IPS-NIHi7 (cell line): Measurements from ENCODE around the gene CCDC187.
A peak's percentile ranks its signal among the peaks of the same experiment; 100 is the strongest.
"Not testable (repeated sequence)": the region's sequence is repeated elsewhere in the genome, so short reads cannot be mapped to it uniquely, and the experiment has no call there.

Source experiments
- DNase-seq: peaks from one replicate; pipeline ENCODE4 v3.0.0; 2012; ENCODE audit warnings: mixed read lengths; ENCODE audit errors: extremely low spot score

Gene CCDC187

DNA sequence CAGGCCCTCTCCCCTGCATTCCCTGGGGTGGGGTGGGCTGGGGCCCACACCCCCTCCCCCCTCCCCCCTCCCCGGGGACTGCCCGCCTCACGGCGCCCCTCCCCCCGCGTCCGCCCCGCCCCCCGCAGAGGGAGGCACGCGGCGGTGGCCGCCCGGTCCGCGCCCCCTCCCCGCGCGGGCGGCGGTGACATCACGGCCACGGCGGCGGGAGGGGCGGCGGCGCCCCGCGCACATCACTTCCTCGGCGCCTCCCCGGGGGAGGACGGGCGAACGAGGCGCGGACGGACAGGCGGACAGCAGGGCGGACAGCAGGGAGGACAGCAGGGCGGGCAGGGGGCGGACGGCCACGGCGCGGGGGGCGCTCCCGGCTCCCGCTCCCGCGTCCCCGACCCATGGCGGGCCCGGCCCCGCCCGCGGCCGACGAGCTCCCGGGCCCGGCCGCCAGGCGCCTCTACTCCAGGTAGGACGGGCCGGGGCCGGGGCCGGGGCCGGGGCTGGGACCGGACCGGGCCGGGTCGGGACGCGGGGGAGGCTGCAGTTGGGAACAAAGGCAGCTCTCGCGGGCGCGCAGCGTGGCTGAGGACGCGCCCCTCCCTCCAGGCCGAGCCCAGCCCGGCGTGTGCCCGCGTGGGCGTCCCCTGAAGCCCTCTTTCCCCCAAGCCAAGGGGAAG, 23.5 kb upstream of the CCDC187 start, which contains the start of gene GPSM1:
Gene GPSM1, plus strand, starts transcription at position 236 of the 671 bp plus-strand sequence. Its CDS starts 157 bp downstream, at position 393.
- peak; percentile 75 for DNase-seq

DNA sequence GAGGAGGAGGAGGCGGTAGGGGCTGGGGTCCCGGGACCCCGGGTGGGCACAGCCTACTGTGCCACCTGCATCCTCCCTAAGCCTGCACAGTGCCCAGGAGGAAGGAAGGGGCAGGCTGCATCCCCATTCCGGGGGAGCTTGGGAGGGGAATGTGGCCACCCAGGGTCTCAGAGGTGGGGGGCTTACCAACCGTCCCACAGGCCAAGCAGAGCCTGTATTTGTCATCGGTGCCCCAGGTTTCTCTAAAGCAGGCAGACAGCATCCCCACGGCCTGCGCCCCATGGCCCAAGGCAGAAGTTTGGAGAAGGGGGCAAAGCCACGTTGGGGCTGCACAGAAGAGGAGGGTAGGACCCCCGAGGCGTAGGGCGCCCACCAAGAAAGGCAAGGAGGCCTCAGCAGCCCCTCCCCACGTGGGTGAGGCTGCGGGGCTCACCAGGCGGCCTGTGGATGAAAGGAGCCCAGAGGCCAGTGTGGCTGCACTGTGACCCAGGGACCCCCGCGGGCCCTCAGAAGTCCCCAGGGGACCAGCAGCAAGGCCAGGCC, 22.9 kb upstream of the CCDC187 start:
- DNase-seq = no peak

- peak; percentile 70 for DNase-seq
These were observed 22.3 kb upstream of the CCDC187 start for GRCh38 chr9:136326061-136326760.

DNA sequence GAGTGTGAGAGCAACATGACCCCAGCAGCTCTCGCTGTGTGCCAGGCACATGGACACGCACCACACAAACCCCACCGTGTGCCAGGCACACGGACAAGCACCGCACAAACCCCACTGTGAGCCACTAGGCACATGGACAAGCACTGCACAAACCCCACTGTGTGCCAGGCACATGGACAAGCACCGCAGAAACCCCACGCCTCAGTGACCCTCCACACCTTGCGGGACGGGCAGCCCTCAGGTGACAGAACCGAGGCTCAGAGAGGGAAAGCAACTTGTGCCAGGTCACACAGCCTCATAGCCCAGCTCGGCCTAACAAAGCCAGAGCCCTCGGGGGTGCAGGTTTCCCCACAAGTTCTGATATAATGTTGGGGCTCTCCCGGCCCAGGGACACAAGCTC, 21.5 kb upstream of the CCDC187 start:
- no peak for DNase-seq

GRCh38 chr9:136324501-136325300, 20.8 kb upstream of the CCDC187 start:
- DNase-seq = peak; percentile 55

GRCh38 chr9:136323371-136323789, 19.5 kb upstream of the CCDC187 start:
- no peak for DNase-seq

DNA sequence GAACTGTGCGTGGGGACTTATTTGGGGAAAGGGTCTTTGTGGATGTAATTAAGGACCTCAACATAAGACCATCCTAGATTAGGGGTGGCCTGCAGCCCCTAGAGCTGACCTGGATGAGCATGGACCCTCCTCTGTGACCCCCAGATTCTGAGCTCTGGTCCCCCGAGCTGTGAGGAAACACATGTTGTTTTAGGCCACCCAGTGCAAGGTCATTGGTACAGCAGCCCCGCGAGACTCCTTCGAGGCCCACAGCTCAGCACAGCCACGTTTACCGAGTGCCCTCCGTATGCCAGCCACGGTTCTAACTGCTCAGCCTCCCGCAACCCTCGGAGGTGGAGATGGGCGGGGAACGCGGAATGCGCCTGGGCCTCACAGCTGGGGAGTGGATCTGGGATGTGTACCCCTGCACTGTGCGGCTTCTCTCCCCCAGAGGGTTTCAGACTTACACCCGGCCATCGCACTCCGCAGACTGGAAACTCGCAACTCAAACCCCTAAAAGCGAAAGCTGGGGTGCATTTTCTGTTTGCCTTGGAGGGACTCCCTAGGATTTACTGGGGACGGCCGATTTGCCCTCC, 18.9 kb upstream of the CCDC187 start:
- DNase-seq = no peak

GRCh38 chr9:136321561-136321960, 17.7 kb upstream of the CCDC187 start:
- DNase-seq = no peak

GRCh38 chr9:136320972-136321371, 17.1 kb upstream of the CCDC187 start:
- DNase-seq = not testable (repeated sequence)

DNA sequence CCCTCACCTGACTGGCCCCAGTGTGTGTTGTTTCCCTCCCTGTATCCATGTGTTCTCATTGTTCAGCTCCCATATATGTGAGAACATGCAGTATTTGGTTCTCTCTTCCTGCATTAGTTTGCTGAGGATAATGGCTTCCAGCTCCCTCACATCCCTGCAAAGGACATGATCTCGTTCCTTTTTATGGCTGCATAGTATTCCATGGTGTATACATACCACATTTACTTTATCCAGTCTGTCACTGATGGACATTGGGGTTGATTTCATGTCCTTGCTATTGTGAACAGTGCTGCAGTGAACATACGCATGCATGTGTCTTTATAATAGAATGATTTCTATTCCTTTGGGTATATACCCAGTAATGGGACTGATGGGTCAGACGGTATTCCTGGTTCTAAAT, 16.1 kb upstream of the CCDC187 start:
- not testable (repeated sequence) for DNase-seq

DNA sequence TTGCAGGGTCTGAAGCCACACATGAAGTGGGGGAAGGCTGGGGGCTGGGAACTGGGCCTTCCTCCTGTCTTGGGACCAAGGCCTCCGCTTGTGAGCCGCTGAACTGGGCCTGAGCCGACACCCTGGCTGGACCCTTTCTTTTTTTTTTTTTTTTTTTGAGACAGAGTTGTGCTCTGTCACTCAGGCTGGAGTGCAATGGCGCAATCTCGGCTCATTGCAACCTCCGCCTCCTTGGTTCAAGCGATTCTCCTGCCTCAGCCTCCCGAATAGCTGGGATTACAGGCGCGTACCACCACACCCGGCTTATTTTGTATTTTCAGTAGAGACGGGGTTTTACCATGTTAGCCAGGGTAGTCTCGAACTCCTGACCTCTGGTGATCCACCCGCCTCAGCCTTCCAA, 15.3 kb upstream of the CCDC187 start:
- DNase-seq = not testable (repeated sequence)

DNA sequence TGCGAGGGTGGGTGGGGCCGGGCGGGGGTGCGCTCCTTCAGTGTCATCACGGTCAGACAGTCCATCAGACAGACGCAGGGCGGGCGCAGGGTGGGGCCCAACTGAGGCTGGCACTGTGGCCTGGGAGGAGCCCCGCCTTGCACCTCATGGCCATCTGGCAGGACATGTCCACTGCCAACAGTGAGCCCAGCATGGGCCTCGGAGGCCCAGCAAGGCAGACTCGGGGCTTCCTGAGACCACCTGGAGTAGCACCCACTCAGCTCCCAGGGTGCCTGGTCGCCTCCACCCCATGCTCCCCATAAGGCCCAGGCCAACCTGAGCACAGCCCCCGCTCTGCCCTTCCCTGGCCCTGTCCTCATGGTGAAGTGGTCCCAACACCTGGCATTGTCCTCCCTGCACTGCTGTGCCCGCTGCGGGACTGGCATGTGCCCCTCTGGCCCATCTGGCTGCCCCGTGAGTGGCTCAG, 14.9 kb upstream of the CCDC187 start:
- no peak for DNase-seq

DNA sequence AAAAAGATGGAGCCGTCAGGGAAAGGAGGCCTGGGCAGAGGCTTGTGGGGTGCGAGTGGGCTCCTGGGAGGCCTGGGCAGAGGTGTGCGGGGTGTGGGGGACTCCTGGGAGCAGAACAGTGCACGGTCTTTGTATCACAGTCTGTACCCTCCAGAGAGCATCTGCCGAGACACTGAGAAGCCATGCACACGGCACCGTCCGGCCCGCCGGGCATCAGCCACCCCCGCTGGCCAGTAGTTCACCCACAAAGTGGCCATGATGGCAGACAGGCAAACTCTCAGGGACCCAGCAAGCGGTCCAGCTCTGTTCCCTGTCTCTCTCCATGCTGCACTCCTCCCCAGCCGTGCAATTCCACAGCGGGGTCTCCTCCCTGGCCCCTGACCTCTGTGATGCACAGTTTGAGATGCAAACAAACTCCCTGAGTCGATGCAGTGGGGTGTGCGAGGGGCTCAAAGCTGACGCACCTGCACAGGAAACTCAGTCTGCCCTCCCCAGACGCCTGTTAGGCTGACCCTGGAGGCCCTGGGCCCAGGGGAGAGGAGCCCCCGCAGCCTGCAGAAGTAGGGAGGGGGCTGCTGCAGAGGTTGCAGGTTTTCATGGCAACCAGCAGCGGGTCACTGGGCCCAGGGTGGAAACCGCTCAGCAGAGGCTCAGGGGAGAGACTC, 14.3 kb upstream of the CCDC187 start:
- DNase-seq = no peak

DNA sequence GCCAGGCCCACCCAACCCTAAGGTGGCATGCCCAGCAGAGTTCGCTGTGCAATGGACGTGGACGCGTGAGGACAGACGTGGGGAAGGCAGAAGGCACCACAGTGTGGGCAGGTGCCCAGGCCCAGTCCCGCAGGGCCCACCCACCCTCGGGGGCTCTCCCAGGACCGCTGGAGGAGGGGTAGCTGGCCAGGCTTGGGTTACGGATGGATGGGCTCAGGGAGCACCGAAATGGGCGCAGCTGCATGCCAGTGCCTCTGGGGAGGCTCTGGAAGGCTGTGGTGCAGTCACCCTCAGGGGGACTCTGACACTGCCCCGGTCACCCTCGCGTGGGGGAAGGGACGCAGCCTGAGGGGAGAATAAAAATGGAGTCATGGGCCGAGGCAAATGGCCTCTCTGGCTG, 13.8 kb upstream of the CCDC187 start:
- DNase-seq = no peak

DNA sequence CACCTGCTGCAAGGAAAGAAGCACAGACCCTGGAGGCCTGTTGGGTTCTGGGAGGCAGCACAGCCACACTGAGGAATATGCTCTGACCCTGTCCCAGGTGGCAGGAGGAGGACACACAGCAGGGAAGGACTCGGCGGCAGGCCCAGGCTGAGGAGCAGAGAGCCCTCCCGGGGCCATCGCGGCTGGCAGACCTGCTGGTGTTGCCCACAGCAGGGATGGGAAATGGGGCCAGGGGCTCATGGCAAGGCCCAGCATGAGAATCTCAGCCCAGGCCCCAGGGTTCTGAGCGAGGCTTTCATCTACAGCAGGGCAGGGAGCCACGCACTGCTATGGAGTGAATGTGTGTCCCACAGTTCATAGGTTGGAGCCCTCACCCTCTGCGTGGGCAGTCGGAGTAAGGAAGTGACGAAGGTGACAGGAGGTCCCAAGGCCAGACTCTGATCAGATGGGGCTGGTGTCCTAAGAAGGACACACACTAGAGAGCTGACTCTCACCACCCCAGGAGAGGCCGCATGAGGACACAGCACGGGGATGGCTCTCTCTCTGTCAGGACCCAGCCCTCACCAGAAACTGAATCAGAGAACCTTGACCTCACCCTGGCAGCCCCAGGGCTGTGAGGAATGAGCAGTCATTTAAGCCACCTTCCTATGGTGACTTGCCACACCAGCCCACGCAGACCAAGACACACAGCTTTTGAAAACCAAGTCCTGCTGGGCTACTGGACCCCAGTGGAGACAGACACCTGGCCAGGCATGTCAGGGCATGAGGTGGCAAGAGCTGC, 13.2 kb upstream of the CCDC187 start:
- no peak for DNase-seq

DNA sequence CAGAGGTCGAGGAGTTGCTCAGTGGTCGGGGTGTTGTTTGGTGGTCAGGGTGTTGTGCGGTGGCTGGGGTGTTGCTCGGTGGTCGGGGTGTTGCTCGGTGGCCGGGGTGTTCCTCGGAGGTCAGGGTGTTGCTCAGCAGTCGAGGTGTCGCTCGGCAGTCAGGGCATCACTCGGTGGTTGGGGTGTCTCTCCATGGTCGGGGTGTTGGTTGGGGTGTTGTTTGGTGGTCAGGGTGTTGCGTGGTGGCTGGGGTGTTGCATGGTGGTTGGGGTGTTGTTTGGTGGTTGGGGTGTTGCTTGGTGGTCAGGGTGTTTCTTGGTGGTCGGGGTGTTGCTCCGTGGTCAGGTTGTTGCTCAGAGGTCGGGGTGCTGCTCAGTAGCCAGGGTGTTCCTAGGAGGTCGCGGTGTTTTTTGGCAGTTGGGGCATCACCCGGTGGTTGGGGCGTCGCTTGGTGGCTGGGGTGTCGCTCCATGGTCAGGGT, 12.4 kb upstream of the CCDC187 start:
- no peak for DNase-seq

DNA sequence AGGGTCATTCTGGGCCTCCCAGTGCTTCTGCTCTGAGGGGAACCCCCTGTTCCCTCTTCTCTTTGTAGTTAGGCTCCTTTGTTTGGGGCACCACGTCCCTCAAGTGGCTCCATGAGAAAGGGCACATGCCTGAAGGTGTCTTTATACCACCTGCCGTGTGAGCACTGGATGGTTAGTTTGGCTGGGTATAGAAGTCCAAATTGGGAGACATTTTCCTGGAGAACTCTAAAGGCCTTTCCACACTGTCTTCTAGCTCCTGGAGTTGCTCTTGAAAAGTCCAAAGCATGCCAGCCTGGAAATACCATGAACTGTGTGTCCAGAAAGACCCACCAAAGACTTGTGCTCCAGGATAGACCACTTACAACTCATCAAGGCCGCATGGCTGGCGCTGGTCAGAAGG, 11.1 kb upstream of the CCDC187 start:
- no peak for DNase-seq

DNA sequence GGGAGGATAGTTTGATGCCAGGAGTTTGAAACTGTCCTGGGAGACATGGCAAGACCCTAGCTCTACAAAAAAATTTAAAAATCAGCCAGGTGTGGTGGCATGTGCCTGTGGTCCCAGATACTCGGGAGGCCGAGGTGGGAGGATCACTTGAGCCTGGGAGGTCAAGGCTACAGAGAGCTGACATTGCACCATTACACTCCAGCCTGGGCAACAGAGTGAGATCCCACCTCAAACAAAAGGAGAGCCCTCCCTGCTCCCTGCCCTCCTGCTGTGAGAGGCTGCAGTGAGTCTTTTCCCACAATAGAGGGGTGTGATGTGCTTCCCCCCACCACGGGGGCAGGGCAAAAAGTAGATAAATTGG, 10.1 kb upstream of the CCDC187 start:
- DNase-seq = no peak

DNA sequence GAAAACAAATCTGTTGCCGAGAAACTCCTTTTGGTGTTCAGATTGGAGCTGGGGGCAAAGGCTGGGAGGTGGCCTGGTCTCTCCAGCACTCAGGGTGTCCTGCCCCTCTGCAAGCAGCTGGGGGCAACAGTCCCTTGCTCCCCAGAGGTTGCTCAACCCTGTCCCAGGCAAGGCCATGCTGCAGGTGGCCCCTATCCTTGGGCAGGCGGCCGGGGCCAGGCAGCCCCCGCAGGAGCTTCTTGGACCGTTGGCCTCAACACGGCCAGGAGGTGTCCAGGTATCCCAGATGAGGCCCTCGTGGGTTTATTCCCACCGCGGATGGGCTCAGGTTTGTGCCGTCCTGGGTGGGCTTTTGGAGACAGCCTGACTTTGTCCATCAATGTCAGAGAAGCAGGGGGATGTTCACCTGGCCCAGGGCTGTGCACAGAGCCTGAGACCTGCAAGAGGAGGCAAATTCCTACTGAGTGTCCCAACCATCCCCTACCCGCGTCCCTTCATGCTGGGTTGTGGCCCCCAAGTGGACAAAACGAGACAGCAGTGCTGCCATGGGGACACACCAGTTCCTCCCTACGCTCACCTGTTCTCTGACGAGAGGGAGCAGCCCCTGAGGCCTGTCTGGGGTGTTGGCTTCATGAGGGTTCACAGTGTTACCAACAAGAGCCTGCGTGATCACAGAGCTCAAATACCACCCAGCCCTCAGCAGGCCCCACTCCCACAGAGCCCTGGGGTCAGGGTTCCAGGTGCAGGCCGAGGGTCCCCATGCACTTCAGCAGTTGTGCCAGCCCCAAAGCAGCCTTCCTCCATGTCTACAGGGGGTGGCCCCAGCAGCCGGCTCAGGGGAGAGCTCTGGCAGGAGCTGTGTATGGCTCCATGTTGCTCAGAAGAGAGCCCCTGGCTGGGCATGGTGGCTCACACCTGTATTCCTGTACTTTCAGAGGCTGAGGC, 9.5 kb upstream of the CCDC187 start:
- DNase-seq = no peak
